ENCODE data around the gene PSMD4.
A peak's percentile ranks its signal among the peaks of the same experiment; 100 is the strongest.

Gene PSMD4

DNA sequence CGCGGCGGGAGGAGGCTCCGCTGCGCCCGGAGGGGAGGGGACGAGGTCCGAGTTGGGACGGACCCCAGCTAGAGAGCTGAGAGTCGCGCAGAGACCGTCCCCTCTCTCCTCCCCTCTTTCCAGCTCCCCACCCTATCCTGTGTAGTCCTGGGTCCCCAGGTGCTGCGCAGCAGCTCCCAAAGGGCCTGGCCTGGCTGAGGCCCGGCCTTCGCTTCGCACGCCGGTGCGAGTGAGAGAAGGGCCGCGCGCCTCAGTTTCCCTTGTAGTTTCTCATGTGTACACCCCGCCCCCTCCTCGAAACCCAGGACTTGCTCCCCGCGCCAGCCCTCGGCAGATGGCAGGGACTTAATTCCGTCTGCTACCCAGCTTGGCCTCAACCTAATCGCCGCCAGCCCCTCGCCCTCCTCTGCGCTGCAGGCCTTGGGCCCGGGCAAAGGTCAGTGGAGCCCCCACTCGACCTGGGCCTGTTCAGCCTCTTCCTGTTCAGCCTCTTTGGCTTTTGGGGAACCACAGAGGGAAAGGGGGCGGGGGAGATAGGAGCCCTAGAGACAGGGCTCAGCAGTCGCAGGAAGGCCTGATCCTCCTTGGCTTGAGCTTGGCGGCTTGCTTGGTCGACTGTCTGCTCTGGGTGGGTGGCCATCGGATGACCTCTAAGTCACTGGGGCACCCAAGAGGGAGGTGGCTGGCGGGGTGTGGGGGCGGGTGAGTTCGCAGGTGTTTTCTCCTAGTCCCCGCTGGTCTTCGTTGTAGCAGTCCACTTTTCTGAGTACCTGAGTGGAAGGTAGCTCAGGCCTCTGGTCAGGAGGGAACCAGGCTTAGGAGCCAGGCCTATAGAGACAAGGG, 28.6 kb downstream of the PSMD4 start:
- CTCF ChIA-PET, result interaction anchor here (0.6 to 2.9 kb wide), 6 partner anchors 15 to 238 kb away, joined by 3 to 9 read pairs (median 4); no protein-coding TSS in a partner anchor
- TF ChIP-seq ZNF10 (tag by site-specific recombination; IDR thresholded peaks at IDR 0.05), result peak; percentile 69; the same call in 1 of the 2 replicates
- no peak for TF ChIP-seq ZNF24 (tag by site-specific recombination; IDR thresholded peaks at IDR 0.05)
- 0 out of 2 replicates have a peak, but pooled peaks have one; percentile 16 for TF ChIP-seq ZFHX2 (tag by site-specific recombination; conservative IDR thresholded peaks at IDR 0.05)
- Histone ChIP-seq H3K4me1 (ENCODE audit: control insufficient read depth, insufficient read depth, low read length) (no peaks in the 10 kb centered on the region), H3K27ac (ENCODE audit: extremely low read depth, low read depth, low read length) (peak overlapping the region; percentile 90), H3K36me3 (ENCODE audit: control insufficient read depth in 2 of 2, insufficient read depth in 1 of 2, low read length in 2 of 2) (peaks cover 0 to 40% of the 10 kb centered on the region in 2 experiments; a peak in 2 of 3 replicates), H3K9me3 (ENCODE audit: control insufficient read depth, insufficient read depth, low read depth, low read length) (no peaks in the 10 kb centered on the region), H3K4me3 (ENCODE audit: low read depth, low read length) (peak overlapping the region; percentile 76)
- POLR2A ChIA-PET, result interaction anchor here (0.5 to 2.8 kb wide), 7 partner anchors 12 to 547 kb away, joined by 4 to 14 read pairs (median 4); partner anchors contain the start of genes PI4KB, PSMD4 and VPS72

DNA sequence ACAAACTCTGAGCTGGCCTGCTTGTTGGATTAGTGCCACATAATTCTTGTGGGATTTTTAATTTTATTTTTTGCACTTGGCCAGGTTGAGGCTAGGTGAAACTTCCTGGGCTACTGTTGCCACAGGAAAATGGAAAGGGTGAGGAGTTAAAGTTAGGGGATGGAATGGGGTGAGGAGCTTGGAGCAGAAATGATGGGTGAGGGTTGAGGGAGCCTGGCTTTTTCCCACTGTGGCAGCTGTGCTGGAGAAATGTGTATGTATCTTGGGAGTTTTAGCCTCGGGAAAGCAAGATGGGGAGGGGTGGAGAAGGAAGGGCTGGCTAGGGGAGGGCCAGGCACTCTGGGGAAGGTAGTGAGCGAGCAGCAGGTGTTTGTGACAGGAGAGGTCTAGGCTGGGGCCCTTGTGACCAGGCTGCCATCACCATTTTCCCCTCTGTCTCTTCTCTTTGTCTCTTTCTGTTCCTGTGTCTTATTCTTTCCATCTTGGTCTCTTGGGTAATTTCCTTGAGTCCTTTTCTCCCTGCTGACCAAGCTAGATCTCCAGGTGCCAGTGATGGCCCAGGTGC, 29.6 kb downstream of the PSMD4 start:
- no peaks in the 10 kb centered on the region for H3K4me1 ChIP-seq (ENCODE audit: control insufficient read depth, insufficient read depth, low read length)
- H3K9me3 ChIP-seq (ENCODE audit: control insufficient read depth, insufficient read depth, low read depth, low read length), result no peaks in the 10 kb centered on the region
- CTCF ChIA-PET, result interaction anchor here (0.5 to 2.9 kb wide), 6 partner anchors 14 to 340 kb away, joined by 3 to 9 read pairs (median 4); no protein-coding TSS in a partner anchor
- no peak overlapping the region for H3K4me3 ChIP-seq (ENCODE audit: low read depth, low read length)
- H3K36me3 ChIP-seq (ENCODE audit: control insufficient read depth in 2 of 2, insufficient read depth in 1 of 2, low read length in 2 of 2), result peaks cover 0 to 50% of the 10 kb centered on the region in 2 experiments; a peak in 2 of 3 replicates
- TF ChIP-seq KLF7 (tag by site-specific recombination; IDR thresholded peaks at IDR 0.05; ENCODE audit: borderline replicate concordance), result no peak
- TF ChIP-seq KLF10 (tag by site-specific recombination; IDR thresholded peaks at IDR 0.05), result no peak
- no peak for TF ChIP-seq ZNF596 (tag by site-specific recombination; IDR thresholded peaks at IDR 0.05)
- TF ChIP-seq, protein P1, sequence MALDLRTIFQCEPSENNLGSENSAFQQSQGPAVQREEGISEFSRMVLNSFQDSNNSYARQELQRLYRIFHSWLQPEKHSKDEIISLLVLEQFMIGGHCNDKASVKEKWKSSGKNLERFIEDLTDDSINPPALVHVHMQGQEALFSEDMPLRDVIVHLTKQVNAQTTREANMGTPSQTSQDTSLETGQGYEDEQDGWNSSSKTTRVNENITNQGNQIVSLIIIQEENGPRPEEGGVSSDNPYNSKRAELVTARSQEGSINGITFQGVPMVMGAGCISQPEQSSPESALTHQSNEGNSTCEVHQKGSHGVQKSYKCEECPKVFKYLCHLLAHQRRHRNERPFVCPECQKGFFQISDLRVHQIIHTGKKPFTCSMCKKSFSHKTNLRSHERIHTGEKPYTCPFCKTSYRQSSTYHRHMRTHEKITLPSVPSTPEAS (tag by site-specific recombination; IDR thresholded peaks at IDR 0.05), result no peak
- TF ChIP-seq ZNF175 (tag by site-specific recombination; IDR thresholded peaks at IDR 0.05), result no peak
- TF ChIP-seq ZNF248 (tag by site-specific recombination; IDR thresholded peaks at IDR 0.05), result no peak
- TF ChIP-seq ZNF549 (tag by site-specific recombination; IDR thresholded peaks at IDR 0.05), result no peak
- TF ChIP-seq ZEB2 (tag by site-specific recombination; IDR thresholded peaks at IDR 0.05), result no peak
- TF ChIP-seq ZFP37 (tag by site-specific recombination; IDR thresholded peaks at IDR 0.05), result no peak
- TF ChIP-seq ZNF654 (tag by site-specific recombination; IDR thresholded peaks at IDR 0.05; ENCODE audit: low read depth), result no peak
- peak; percentile 54; the same call in 1 of the 2 replicates for TF ChIP-seq ZNF366 (tag by site-specific recombination; conservative IDR thresholded peaks at IDR 0.05)
- TF ChIP-seq, protein P2, sequence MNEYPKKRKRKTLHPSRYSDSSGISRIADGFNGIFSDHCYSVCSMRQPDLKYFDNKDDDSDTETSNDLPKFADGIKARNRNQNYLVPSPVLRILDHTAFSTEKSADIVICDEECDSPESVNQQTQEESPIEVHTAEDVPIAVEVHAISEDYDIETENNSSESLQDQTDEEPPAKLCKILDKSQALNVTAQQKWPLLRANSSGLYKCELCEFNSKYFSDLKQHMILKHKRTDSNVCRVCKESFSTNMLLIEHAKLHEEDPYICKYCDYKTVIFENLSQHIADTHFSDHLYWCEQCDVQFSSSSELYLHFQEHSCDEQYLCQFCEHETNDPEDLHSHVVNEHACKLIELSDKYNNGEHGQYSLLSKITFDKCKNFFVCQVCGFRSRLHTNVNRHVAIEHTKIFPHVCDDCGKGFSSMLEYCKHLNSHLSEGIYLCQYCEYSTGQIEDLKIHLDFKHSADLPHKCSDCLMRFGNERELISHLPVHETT (tag by site-specific recombination; IDR thresholded peaks at IDR 0.05), result no peak
- no peak for TF ChIP-seq SP7 (tag by site-specific recombination; IDR thresholded peaks at IDR 0.05)
- TF ChIP-seq ZNF600 (tag by site-specific recombination; IDR thresholded peaks at IDR 0.05), result peak; percentile 13; the same call in 1 of the 2 replicates
- TF ChIP-seq, protein P3, sequence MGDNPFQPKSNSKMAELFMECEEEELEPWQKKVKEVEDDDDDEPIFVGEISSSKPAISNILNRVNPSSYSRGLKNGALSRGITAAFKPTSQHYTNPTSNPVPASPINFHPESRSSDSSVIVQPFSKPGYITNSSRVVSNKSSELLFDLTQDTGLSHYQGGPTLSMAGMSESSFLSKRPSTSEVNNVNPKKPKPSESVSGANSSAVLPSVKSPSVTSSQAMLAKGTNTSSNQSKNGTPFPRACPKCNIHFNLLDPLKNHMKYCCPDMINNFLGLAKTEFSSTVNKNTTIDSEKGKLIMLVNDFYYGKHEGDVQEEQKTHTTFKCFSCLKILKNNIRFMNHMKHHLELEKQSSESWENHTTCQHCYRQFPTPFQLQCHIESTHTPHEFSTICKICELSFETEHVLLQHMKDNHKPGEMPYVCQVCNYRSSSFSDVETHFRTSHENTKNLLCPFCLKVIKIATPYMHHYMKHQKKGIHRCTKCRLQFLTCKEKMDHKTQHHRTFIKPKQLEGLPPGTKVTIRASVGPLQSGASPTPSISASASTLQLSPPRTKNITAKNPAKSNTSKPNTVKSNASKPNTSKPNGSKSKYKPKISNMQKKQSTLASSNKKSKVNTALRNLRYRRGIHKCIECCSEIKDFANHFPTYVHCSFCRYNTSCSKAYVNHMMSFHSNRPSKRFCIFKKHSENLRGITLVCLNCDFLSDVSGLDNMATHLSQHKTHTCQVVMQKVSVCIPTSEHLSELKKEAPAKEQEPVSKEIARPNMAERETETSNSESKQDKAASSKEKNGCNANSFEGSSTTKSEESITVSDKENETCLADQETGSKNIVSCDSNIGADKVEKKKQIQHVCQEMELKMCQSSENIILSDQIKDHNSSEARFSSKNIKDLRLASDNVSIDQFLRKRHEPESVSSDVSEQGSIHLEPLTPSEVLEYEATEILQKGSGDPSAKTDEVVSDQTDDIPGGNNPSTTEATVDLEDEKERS (tag by site-specific recombination; IDR thresholded peaks at IDR 0.05), result no peak
- no peak for TF ChIP-seq TCF7L2 (IDR thresholded peaks at IDR 0.05; ENCODE audit: borderline replicate concordance, low read depth, low read length)
- TF ChIP-seq, protein P4, sequence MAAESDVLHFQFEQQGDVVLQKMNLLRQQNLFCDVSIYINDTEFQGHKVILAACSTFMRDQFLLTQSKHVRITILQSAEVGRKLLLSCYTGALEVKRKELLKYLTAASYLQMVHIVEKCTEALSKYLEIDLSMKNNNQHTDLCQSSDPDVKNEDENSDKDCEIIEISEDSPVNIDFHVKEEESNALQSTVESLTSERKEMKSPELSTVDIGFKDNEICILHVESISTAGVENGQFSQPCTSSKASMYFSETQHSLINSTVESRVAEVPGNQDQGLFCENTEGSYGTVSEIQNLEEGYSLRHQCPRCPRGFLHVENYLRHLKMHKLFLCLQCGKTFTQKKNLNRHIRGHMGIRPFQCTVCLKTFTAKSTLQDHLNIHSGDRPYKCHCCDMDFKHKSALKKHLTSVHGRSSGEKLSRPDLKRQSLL (tag by site-specific recombination; IDR thresholded peaks at IDR 0.05), result no peak
- peak; percentile 78 for TF ChIP-seq SCRT2 (tag by site-specific recombination; IDR thresholded peaks at IDR 0.05)
- POLR2A ChIA-PET, result interaction anchor here (1.8 to 2.8 kb wide), 2 partner anchors 11 to 43 kb away, joined by 9 to 14 read pairs; partner anchors contain the start of gene PI4KB
- peak overlapping the region; percentile 7; the same call in 1 of the 2 replicates for H3K27ac ChIP-seq (ENCODE audit: extremely low read depth, low read depth, low read length)

Measured in HEK293 (cell line).